Measurements from ENCODE around the gene NAA15.
"Not testable (repeated sequence)": the region's sequence is repeated elsewhere in the genome, so short reads cannot be mapped to it uniquely, and the experiment has no call there.

The NAA15 gene

DNA sequence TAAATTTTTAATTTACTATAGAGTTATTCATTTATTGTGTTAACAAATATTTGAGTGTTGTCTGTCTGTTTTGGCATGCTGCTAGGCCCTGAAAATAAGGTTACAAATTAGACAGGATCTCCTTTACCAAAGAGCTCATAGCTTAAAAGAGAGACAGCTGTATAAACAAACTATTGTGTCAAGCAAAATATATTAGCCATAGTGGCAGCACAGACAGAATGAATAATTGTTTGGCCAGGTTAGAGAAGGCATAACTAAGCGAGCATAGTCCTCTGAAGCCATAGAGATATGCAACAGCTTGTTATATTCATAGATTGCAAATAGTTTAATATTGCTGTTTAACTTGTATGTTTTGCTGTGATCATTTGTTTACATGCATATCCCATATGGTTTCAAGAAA lies 67.7 kb downstream of the NAA15 start:
- peak; percentile 51 for DNase-seq

DNA sequence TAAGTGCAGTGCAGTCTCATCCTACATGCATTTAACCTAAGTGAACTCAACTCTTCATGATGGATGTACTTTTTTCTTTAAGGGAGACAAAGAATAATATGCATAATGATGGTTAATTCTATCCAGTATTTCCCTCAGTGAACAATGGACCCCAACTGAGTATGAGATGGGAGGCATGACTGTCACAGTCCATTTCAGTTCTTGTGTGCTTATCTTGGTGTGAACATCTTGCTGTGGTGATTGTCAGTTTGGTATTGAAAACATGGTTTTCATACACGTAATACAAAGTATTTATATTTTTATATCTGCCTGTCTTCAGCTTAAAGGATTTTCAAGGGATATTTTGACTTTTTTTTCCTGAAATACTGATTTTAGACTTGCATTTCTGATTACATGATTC lies 72.9 kb downstream of the NAA15 start:
- DNase-seq, result peak; percentile 1

DNA sequence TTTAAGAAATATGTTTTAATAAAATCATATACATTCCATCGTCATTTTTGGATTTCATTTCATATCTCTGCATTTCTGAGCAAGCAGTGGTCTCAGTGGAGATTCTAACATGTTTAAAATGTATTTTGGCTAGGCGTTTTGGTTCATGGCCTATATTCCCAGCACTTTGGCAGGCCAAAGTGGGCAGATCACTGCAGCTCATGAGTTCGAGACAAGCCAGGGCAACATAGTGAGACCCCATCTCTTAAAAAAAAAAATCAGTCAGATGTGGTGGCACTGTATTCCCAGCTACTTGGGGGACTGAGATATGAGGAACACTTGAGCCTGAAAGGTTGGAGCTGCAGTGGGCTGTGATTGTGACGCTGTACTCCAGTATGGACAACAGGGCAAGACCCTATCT lies 85.1 kb downstream of the NAA15 start:
- no peak for DNase-seq

DNA sequence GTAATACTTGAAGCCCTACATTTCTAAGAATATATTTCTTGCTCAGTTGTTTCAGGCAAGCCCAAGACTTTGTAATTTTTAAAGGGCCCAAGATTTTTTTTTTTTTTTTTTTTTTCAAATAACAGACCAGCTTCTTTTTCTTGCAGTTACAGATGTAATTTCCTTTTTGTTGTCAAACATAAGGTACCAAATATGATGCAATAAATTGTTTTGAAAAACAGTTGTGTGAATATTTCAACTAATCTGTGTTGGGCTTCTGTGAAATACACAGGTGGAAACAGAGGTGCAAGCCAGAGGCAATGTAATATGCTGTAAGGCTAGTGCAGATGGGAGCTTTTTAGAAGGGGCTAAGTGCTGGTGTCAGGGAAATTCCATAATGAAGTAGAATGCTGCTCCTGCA lies 87.8 kb downstream of the NAA15 start:
- no peak for DNase-seq

DNA sequence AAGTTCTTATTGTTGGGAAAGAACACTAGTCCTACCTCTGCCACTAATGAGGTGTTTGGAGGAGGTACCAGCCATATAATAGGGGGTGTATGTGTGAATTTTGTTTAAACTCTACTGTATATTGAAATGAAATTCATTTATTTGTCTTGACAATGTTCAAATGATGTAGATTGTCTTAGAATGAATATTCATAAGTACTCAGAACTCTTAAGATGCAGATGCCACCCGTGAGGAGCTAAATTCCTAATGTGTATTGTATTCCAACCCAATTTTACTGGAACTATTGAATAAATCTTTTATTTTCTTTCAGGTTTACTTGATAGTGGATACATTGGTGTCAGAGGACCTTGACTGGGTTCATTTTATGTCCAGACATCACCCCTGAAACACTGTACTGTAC lies 88.7 kb downstream of the NAA15 start:
- DNase-seq, result no peak

DNA sequence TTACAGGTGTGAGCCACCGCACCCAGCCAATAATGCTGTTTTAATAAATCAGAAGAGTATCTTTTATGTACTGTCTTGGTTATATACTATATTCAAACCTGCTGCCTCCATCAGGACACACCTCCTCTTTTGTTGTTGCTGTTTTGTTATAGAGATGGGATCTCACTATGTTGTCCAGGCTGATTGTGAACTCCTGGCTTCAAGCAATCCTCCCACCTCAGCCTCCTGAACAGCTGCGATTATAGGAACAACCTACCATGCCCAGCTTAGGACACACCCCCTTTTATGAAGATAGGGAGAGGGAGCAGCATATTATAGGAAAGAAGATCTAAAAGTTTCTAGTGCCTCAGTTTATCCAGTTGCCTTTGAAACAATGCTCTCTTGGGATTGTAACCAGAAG lies 90.4 kb downstream of the NAA15 start:
- no peak for DNase-seq

DNA sequence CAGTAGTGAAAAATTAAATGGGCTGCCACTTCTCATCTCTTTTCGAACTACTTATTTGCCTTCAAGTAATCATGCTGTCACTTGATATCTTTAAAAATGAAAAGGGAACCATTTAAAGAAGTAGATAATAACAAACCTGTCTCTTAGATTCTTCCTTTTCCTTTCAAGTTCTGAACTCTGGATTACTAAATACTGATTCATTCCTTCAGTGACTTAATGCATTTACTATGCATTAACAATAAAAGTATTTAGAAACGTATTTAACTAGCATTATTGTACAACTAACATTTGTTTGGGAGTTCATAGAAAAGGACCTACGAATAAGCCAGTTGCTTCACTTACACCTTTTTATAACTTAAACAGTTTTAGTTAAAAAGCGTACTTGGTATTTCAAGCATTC lies 91.5 kb downstream of the NAA15 start:
- DNase-seq, result no peak

DNA sequence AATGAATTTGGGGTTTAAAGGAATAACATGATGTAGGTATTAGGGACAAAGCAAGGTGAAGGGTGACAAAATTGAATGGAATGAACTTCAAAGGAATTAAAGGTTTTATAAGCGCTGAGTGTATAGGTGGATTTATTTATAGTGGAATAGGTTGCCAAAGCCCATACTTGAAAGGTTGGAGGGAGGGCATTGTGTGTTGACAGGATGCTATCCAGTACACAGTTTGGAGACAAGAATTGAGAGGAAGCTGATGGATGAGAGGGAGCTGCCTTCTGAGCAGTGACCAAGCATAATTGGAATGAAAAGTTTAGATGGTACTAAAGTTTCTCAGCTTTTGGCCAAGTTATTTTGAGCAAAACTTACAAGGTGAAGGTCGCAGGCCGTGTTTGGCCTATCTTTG lies 100.1 kb downstream of the NAA15 start:
- no peak for DNase-seq

DNA sequence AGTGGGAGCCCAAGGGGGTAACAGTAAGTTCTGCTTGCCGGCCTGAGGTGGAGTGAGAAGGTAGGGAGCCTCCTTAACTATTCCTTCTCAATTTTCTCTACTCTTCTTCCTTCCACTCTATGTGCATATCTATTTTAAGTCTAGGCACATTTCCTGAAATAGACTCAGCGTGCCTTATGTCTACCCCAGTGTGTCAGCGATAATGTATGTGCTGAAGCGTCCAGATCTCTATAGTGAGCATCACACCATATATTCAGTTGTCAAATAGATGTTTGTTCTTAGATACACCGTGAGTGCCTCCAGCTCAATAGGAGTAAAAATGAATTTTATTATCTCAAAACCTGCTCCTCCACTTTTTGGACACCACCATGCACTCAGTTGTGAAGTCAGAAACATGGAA lies 101.1 kb downstream of the NAA15 start:
- DNase-seq, result no peak

DNA sequence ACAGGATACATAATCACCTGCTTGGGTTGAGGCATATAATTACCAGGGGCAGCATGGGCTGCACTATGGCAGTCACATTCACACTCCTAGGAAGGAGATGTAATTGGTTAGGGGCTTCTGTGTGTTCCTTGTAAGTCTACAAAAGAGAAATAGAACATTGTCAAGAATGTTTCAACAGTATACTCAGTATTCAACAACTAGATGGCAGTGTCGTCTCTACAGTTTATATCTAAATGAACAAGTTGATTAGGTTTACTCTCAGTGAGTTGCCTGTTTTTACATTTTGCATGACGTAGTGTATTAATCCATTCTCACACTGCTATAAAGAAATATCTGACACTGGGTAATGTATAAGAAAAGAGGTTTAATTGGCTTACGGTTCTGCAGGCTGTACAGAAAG lies 102.2 kb downstream of the NAA15 start:
- DNase-seq, result no peak

DNA sequence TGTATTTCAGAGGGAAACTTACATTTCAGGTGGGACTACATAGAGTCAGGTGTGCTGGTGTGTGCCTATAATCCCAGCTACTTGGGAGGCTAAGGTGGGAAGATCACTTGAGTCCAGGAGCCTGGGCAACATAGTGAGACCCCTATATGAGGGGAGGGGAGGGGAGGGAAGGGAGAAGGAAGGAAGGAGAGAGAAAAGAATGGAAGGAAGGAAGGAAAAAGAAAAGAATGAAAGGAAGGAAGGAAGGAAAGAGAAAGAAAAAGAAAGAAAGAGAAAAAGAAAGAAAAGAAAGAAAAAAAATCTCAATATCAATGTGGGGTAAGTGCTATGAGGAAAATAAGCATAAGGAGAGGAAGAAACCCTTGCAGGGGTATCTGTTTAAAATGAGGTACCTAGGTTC lies 109.0 kb downstream of the NAA15 start:
- DNase-seq, result no peak

DNA sequence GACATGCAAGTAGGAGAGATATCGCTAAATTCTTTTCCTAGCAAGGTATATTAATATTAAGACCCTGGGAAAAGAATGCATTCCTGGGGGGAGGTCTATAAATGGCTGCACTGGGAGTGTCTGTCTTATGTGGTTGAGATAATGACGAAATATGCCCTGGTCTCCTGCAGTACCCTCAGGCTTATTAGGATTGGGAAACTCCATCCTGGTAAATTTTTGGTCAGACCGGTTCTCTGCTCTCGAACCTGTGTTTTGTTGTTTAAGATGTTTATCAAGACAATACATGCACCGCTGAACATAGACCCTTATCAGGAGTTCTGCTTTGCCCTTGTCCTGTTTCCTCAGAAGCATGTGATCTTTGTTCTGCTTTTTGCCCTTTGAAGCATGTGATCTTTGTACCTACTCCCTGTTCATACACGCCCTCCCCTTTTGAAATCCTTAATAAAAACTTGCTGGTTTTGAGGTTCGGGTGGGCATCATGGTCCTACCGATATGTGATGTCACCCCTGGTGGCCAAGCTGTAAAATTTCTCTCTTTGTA lies 113.4 kb downstream of the NAA15 start:
- DNase-seq, result not testable (repeated sequence)

DNA sequence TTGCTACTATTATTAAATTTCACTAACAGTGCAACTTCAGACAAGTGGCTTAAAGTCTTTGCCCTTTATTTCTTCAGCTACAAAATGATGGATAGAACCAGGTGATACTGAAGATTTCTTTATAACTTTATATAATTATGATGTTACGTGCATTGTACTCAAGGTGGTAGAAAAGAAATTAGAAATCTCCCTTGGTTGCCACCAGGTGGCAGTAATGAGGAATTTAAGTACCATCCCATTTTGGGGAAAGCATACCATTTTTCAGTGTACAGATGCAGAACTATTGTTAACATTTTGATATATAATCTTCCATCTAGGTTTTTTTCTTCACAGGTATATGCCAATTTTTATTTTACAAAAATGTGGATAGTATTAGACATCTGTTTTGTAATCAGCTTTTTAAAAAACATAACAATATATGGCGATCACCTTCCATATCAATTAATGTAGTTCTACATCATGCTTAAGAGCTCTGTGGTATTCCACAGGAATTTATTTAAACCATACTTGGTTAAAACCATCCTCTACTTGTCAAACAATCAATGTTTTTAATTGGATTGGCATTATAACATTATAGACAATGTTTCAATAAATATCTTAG lies 114.9 kb downstream of the NAA15 start:
- peak; percentile 0 for DNase-seq

DNA sequence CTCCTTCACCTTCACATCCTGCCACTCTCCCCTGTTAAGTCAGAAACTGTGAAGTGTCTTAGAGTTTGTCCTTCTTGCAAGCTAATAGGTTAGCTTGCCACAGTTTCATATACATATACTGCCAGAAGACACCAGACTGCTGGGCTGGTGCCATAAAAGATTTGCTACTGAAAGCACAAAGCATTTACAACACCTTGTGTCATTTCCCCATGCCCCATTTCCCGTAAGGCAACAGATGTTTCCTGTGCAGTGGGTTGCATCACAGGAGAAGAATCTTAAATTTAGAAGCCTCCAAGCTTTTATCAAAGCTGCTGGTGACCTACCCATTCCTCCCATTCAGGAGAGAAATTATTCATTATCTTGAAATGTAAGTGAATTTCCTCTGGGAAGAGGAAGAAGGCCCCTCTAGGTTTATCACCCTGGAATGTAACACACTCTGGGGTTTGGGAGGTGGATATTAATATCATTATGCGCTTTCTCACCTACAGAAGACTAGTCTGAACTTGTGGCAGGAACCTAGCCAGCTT lies 118.1 kb downstream of the NAA15 start:
- DNase-seq, result no peak

DNA sequence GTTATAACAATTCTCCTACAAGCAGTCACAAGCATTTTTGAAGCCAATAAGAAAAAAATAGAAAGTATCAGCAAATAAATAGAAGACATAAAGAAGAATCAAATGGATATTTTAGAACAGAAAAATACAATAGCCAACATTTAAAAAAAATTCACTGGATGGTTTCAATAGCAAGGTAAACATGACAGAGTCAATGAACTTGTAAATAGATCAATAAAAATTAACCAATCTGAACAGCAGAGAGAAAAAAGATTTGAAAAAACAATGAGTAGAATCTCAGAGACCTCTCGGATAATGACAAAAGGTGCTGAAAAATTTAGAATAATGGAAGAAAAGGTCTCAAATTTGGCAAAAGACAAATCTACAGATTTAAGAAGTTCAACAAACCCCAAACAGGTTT lies 119.3 kb downstream of the NAA15 start:
- no peak for DNase-seq

DNA sequence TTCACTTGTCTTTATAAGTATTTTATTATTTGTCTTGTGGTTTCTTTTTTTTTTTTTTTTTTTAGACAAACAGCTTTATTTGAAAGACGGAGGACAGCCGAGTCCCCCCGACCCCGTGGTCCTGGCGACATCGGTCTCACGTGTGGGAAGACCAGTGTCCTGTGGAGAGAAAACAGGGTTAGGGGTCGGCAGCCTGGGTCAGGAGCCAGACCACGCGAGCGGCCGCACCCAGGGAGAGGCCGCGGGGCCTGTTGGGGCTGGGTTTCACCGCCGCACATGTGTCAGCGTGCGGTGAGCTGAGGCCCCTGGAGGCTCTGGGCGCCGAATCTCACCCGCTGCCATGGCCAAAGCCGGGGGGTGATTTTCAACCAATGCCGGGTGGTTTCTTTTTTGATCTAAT lies 134.8 kb downstream of the NAA15 start:
- DNase-seq, result no peak

DNA sequence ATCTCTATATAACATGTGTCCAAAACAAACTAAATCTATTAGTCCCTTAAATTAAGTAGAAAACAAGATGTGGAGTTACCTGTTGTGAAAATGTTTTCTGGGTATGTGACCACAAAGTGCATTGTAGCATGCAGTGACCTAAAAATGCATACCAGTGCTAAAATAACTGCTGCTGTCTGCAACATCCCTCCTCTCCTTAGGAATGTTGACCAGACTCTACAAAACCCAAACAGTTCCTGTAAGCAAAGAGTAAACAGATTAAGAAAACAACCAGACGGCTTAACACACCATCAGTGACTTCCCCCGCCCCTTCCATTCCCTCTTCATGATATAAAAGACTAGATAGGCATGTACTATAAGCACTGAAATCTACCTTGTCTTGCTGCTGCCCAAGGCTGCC lies 136.8 kb downstream of the NAA15 start:
- no peak for DNase-seq

DNA sequence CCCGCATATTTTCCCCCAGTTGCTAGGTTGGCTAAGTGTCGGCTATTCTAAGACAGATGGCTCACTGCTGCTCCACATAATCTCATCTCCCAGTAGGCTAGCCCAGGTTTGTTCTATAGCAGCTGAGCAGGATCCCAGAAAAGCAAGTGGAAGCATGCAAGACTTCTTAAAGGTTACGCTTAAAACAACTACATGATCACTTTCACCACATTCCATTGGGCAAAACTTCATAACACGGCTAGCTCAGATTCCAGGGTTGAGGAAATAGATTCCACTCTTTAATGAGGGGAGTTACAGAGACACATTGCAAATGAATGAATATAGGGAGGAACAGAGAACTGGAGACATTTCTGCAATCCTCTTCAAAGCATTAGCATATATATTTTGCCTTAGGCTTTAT lies 139.7 kb downstream of the NAA15 start:
- no peak for DNase-seq

DNA sequence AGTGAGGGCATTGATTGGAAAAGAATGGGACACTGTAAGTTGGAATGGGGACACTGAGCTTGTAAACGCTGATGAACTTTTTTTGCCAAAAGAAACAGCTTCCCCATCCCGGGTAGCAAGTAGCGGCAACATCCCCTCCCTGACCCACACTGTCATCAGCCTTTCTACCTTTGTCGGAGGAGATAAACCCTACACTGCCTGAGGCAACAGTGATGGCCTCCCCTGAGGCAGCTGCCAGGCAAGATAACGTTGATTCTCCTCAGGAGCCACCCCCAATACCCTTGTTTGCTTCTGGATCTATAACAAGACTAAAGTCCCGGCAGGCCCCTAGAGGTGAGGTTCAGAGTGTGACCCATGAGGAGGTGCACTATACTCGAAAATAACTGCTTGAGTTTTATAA lies 142.4 kb downstream of the NAA15 start:
- no peak for DNase-seq

DNA sequence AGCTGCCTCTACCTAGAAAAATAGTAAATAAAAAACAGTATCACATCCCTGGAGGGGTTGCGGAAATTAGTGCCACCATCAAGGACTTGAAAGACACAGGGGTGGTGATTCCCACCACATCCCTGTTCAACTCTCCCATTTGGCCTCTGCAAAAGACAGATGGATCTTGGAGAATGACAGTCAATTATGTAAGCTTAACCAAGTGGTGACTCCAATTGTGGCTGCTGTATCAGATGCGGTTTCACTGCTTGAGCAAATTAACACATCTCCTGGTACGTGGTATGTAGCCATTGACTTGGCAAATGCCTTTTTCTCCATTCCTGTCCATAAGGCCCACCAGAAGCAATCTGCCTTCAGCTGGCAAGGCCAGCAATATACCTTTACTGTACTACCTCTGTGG lies 143.6 kb downstream of the NAA15 start:
- DNase-seq, result not testable (repeated sequence)

DNA sequence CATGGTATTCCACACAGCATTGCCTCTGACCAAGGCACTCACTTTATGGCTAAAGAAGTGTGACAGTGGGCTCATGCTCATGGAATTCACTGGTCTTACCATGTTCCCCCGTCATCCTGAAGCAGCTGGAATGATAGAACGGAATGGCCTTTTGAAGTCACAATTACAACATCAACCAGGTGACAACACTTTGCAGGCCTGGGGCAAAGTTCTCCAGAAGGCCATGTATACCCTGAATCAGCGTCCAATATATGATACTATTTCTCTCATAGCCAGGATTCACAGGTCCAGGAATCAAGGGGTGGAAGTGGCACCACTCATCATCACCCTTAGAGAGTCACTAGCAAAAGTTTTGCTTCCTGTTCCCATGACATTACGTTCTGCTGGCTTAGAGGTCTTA lies 145.8 kb downstream of the NAA15 start:
- not testable (repeated sequence) for DNase-seq

DNA sequence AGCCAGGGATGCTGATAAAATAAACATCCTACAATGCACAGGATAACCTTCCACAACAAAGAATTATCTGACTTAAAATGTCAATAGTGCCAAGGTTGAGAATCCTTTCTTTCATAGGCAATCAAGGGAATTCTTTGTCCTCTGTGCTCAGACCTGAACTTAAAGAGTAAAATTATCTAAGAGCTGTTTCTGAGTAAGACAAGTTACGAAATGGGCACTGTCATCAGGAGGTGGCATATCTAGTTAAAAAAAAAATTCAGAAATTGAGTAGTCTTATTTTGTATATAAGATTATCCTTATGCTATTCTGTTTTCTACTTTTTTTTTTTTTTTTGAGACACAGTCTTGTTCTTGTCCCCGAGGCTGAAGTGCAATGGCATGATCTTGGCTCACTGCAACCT lies 149.3 kb downstream of the NAA15 start:
- no peak for DNase-seq

DNA sequence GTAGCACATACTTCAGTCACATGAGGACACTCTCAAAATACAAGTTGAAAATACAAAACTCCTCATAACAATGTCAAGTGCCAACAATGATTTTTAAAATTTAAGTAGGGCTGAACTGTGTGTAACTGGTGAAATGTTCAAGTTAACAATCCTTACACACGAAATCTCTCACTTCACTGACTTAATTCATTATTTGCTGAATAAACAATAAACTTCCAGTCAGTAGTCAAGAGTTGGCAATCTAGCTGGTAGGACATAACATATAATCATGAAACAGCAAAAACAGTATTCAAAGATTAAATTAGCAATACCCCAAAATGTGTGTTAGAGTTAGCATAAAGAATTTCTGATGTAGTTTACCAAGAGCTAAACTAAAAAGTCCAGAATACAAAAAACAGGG lies 150.7 kb downstream of the NAA15 start:
- DNase-seq, result no peak

DNA sequence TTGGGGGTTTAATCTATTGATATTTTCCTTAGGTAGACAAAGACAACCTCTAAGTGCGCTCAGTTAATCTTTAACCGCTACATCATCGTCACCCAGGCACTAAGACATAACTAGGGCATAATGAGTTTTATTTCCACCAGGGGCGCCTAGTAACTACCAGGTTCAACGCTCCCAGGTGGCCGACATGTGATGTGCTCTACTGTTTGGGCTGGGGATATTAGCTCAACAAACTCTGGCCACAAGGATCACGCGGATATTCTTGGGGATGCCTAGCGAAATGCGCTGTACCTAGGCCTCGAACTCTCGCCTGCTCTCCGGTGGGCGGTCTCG lies 151.7 kb downstream of the NAA15 start:
- DNase-seq, result no peak

DNA sequence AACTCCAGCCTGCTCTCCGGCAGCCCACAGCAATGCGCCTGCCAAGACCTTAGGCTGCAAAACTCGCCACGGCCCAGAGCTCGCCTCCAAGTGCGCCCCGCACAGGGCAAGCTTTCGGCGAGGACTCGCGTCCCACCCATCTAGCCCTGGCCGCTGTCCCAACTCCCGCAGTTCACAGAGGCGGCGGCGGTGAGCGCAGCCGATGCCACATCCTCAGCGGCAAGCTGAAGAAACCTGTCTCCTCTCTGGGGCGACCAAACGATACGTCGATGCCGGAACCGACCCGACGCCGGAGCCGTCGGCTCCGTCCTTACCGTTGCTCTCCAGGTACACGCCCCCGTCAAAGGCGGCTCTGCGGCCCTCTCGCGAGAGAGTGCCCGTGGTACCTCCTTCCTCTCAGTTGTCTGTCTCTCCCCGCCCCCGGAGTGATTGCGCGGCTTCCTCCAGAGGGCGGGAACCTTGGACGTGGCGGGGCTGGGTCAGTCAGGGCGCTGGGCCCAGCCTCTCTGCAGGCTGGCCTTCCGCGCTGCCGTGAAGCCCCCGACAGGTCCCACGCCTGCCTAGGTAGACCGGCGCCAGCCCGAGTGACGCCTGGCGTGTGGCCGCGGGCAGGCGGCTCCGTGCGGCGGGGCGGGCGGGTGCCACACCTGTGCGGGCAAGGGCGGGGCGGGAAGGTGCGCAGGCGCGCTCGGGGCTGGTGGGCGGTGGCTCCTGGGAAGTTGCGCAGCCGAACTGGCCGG lies 152.2 kb downstream of the NAA15 start:
- peak; percentile 70 for DNase-seq

Data from NCI-H1417 treated with DMSO at 0.1 percent for 48 hours (cell line).